Fibroblast of the aortic adventitia (primary cell): ENCODE results near the gene RUNDC1. TPM values are rescaled to one million over a fixed set of nuclear protein-coding genes. Genes with fewer than 3 reads are reported as not detected.

ENCODE experiments used
- DNase-seq: peaks from one replicate; pipeline ENCODE4 v3.0.0-alpha.2; 2010; ENCODE audit warnings: low read depth
- H3K4me3 ChIP-seq: 2 replicates; pipeline ENCODE4 v1.5.1; 2011; ENCODE audit warnings: low read depth, mild to moderate bottlenecking, control low read depth, low read length, moderate library complexity
- CTCF ChIP-seq: IDR thresholded peaks from 2 replicates; pipeline ENCODE4 v1.5.1; 2011; ENCODE audit warnings: mild to moderate bottlenecking, low read length, control low read depth, inconsistent platforms; ENCODE audit not compliant: insufficient read depth
- total RNA-seq: library from RNA; depleted of rRNA; stranded (reverse); fragments of >200 nt; gene quantifications from 2 replicates; pipeline ENCODE4 v1.2.3, GENCODE V29; 2012; ENCODE audit warnings: low replicate concordance

Gene RUNDC1
- total RNA-seq, 1 donor = 7.7 TPM

DNA sequence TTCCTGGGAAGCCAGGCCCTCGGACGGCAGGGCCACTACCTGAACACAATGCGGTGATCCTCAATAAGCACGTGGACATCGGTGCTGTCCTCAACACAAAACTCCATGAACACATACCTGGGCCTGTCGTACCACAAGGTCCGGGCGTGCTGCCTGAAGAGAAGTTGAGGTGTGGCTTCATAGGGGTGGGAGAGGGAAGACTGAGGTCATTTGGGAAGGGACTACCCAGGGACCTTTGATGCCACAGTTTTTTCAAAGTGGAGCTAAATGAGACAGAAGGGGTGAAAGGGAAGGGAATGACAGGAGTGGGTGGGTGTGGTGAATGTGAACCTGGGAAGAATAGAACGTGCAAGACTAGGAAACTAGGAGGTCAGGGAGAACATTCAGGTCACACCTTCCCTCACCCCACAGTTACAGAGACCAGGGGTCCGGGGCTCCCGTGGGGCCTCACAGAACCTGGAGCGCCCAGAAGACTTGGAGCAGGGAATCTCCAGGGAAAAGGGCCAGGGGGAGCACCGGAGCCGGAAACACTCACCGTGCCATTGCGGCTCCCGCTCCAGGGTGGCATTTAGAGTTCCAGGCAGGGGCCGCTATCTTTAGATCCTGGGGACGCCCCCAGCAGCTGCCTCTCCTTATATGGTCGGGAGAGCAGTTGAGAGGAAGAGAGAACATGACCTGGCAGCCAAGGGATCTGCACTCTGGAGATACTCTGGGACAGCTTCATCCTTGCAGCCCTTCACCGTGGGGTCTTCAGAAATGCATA lies 673 bp upstream of the RUNDC1 start, which contains the start of gene PTGES3L:
Gene PTGES3L (minus strand): TSS at position 570 of the 763 bp plus-strand sequence. CDS start 27 bp downstream, at position 543.
- TF ChIP-seq CTCF = no peak
- peak within 1 kb of the TSS; percentile 90 for H3K4me3 ChIP-seq
- DNase-seq = peak; percentile 27

DNA sequence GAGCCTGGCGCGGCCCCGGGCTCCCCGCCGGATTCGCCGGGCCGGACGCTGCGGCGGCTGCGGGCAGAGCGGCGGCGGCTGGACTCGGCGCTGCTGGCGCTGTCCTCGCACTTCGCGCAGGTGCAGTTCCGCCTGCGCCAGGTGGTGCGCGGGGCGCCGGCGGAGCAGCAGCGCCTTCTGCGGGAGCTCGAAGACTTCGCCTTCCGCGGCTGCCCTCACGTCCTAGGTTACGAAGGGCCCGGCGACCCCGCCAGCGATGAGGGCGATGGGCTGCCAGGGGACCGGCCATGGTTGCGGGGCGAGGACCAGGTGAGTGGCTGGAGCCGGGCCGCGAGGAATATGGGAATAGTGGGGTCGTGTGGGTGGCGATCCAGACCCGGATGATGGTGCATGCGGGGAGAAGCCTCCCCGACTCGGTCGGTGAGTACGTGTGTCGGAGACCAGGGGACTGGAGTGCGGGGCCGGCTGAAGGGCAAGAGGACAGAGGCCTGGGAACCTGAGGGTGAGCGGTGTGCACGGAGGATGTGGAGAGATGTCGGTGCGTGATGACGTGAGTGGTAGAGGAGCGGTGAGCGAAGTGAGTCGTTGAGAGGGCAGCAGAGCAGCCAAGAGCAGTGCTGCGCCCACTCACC lies 517 bp downstream of the RUNDC1 start:
- no peak for TF ChIP-seq CTCF
- peak; percentile 39 for DNase-seq
- H3K4me3 ChIP-seq = peak overlapping the region; percentile 90

- no peak for DNase-seq
- H3K4me3 ChIP-seq = peak overlapping the region; percentile 9
- TF ChIP-seq CTCF = no peak
These were observed 1.9 kb downstream of the RUNDC1 start for GRCh38 chr17:42982266-42982665.

DNA sequence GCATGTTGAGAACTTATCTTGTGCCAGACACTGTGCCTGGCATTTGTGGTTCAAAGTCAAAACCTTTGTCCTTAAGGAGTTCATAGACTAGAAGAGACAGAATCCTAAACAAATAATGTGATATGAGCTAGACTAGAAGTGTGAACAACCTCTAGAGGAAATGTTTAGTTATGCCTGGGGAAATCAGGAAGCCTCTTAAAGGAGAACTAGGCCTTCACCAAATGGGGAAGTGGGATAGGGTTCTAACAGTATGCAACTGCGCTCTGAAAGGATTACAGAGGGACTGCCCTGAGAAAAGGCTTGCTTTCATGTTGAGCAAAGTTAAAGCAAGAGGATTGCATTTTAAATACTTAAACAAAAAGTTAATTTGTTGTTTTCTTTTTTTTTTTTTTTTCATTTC lies 4.9 kb downstream of the RUNDC1 start:
- no peak for TF ChIP-seq CTCF
- H3K4me3 ChIP-seq = no peak overlapping the region
- DNase-seq = no peak

DNA sequence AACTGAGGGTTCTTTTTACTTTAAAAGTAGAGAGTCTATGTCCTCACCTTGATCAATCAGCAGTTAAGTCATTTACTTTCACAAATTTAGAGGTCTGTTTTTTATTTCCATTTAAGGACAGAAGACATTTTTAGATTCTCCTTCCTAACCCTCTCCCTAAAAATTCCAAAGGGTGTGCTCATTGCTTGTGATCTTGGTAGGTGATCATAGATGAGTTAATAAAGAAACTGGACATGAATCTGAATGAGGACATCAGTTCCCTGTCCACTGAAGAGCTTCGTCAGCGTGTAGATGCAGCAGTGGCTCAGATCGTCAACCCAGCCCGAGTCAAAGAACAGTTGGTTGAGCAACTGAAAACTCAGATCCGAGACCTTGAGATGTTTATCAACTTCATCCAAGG lies 8.8 kb downstream of the RUNDC1 start:
- DNase-seq = no peak
- no peak overlapping the region for H3K4me3 ChIP-seq
- no peak for TF ChIP-seq CTCF

DNA sequence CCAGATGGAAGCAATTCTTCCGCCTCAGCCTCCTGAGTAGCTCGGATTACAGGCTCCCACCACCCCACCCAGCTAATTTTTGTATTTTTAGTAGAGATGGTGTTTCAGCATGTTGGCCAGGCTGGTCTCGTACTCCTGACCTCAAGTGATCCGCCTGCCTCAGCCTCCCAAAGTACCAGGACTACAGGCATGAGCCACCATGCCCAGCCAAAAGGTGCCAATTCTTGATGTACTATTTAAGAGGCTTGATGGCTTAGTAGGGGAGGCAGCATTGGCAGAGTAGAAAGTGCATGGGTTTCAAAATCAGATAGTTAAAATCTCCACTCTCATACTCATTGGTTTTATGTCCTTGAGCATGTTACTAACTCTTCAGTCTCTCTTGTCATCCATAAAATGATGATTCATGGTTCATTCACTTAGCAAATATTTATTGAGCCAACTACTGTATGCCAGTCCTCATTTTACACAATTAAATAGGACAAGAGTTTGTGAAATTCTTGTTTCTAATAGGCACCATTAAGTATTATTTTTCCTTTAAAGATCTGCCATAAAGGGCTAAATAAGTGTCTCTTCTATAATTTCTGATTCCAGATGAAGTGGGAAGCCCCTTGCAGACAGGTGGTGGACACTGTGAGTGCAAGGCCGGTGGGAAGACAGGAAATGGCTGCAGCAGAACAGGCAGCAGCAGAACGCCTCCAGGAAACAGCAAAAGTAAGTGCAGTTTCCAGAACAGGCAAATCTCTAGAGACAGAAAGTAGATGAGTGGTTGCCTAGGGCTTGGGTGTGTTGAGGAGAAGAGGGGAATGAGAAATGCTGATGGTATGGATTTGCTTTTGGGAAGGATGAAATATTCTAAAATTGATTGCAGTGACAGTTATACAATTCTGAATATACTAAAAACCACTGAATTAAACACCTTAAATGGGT lies 9.6 kb downstream of the RUNDC1 start:
- no peak overlapping the region for H3K4me3 ChIP-seq
- no peak for TF ChIP-seq CTCF
- DNase-seq = no peak
